ENCODE results near the gene NCK2. TPM values are rescaled to one million over a fixed set of nuclear protein-coding genes. Genes with fewer than 3 reads are reported as not detected.

Gene NCK2
- total RNA-seq, 1 experiment from 2014 or later, result 49.2 TPM

- no peak overlapping the region for H4K8ac ChIP-seq (replicated peaks; ENCODE audit: insufficient read length, low read depth, low read length)
- H2BK120ac ChIP-seq (ENCODE audit: low read depth, low read length, poor library complexity, severe bottlenecking), result no peak overlapping the region
- no peaks in the 10 kb centered on the region for H3K79me2 ChIP-seq (ENCODE audit: insufficient read depth, low read length)
- H3K9ac ChIP-seq (ENCODE audit: extremely low read depth, insufficient read length, low read length), result no peak overlapping the region
- no peaks in the 10 kb centered on the region for H3K4me1 ChIP-seq (ENCODE audit: insufficient read depth, low read length)
- no peak overlapping the region for H3K27ac Mint-ChIP-seq
- no peaks in the 10 kb centered on the region; a peak in 1 of 7 replicates for H3K36me3 Mint-ChIP-seq (ENCODE audit: insufficient read depth in 1 of 3, low read depth in 3 of 3)
- no peak overlapping the region for H2BK12ac ChIP-seq (ENCODE audit: insufficient read length, low read depth, low read length)
- WGBS (ENCODE audit: extremely low coverage, insufficient read length, low lambda C conversion rate), result no CpG with 5 or more reads among the region's 2 CpGs
- no peak overlapping the region for H3K4me2 ChIP-seq (ENCODE audit: insufficient read depth, insufficient read length, low read length)
- no peak for DNase-seq
- H3T11ph ChIP-seq (ENCODE audit: low read length), result no peak overlapping the region
- H4K91ac ChIP-seq (ENCODE audit: insufficient read length, low read depth, low read length), result no peak overlapping the region
- no peaks in the 10 kb centered on the region for H3K27me3 ChIP-seq (ENCODE audit: insufficient read depth, low read length)
- H4K20me1 ChIP-seq (ENCODE audit: control insufficient read depth, insufficient read depth, insufficient read length), result no peaks in the 10 kb centered on the region
- no peak overlapping the region for H3K56ac ChIP-seq (ENCODE audit: insufficient read length, low read depth, low read length)
- H2BK20ac ChIP-seq (ENCODE audit: low read depth, low read length, poor library complexity, severe bottlenecking), result no peak overlapping the region
- H2BK15ac ChIP-seq (ENCODE audit: low read depth, low read length), result no peak overlapping the region
- no peak overlapping the region for H2AK5ac ChIP-seq (ENCODE audit: insufficient read length, low read length)
- no peak overlapping the region for H3K14ac ChIP-seq (ENCODE audit: insufficient read depth, low read length)
- H3K18ac ChIP-seq (ENCODE audit: insufficient read length, low read depth, low read length), result no peak overlapping the region
- no peak overlapping the region for H4K5ac ChIP-seq (ENCODE audit: insufficient read length, low read depth, low read length)
- no peaks in the 10 kb centered on the region; a peak in 1 of 4 replicates for H3K4me1 Mint-ChIP-seq
- no peak for TF ChIP-seq CTCF (conservative IDR thresholded peaks at IDR 0.05)
- no peak overlapping the region for H2AFZ ChIP-seq (ENCODE audit: low read length)
- no peak overlapping the region for H3K4me3 Mint-ChIP-seq
- H3K27me3 Mint-ChIP-seq (ENCODE audit: low read depth), result peaks cover 5% of the 10 kb centered on the region
- H2BK5ac ChIP-seq (ENCODE audit: insufficient read length, low read length), result no peak overlapping the region
- H3K27ac ChIP-seq (ENCODE audit: insufficient read length, low read depth, low read length), result no peak overlapping the region
- no peaks in the 10 kb centered on the region for H3K9me3 ChIP-seq (ENCODE audit: control insufficient read depth, low read depth, low read length)
- H3K4ac ChIP-seq (ENCODE audit: low read depth, low read length), result no peak overlapping the region
- H3K23me2 ChIP-seq (ENCODE audit: insufficient read length, low read depth, low read length, poor library complexity, severe bottlenecking), result no peaks in the 10 kb centered on the region
- H3K79me1 ChIP-seq (ENCODE audit: insufficient read depth, low read depth, low read length, poor library complexity, severe bottlenecking), result no peaks in the 10 kb centered on the region
- no peak overlapping the region for H3K23ac ChIP-seq (ENCODE audit: insufficient read length, low read depth, low read length)
- H3K9me3 Mint-ChIP-seq, result no peaks in the 10 kb centered on the region; a peak in 1 of 5 replicates
Measured at GRCh38 chr2:105915005-105915558, 170.4 kb downstream of the NCK2 start.
